Activated CD8-positive, alpha-beta memory T cell treated with anti-CD3 and anti-CD28 coated beads, Interleukin-2, amount 50 U/mL, for 24 hours (primary cell): Measurements from ENCODE around the gene C2CD2.

Experiments used
- DNase-seq: peaks from one replicate; pipeline ENCODE4 v3.0.0-alpha.2; 2020; ENCODE audit errors: extremely low read depth

The C2CD2 gene

DNA sequence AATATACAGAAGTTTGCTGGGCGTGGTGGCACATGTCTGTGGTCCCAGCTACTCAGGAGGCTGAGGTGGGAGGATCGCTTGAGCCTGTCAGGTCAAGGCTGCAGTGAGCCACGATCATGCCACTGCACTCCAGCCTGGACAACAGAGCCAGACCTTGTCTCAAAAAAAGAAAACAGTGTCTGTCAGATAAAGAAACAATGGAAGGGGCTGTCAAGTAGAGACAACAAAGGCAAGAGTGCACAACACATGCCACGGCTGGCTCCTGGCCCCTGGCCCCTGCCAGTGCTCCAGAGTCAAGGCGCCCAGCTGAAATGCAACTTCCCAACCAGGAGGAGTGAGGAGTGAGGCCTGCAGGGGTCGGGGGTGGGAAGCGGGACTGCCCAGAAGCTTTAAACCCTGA, 107.3 kb downstream of the C2CD2 start:
- no peak for DNase-seq

- no peak for DNase-seq
Measured at GRCh38 chr21:41846033-41846317, 107.8 kb downstream of the C2CD2 start.

DNA sequence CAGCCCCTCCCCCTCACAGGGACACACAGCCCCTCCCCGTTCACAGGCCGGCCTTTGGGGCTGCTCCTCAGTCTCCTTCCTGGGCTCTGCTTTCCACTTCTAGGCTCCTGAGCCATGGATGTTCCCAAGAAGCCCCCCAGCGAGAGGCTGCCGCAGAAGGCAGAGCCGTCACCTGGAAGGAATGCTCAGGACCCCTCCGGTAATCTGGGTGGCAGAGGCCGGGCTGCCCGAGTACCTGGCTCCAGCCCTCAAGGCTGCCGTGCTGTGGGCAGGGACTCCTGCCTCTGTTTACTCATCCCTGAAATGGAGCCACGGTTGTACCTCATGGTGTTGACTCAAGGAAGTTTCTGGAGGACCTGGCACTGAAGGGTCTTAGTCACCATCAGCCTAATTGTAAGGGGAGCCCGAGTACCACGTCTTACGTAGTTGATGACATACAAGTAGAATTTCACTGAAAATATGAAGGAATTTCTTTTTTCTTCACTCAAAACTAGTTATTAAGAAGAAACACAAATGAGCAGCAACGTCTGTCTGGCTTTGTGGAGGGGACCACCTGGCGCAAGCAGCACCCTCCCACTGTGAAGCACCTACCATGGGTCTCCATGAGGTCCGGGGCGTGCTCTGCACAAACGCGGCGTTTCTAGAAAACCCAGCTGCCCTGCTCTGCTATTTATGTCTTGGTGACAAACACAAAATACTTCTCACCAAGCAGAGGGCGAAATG, 108.3 kb downstream of the C2CD2 start:
- no peak for DNase-seq

DNA sequence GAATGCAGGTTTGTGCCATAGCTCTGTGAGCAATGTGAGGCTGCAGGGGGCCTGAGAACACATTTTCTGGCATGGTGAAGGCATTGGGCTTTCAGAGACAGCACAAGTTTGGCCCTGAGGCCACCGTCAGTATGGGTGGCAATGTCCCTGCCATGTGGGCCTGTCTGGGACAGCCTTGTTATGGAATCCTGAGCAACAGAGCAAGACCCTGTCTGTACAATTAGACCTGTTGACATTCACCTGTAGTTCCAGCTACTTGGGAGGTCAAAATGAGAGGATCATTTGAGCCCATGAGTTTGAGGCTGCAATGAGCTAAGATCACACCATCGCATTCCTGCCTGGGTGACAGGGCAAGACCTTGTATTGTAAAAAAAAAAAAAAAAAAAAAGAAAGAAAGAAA, 110.2 kb downstream of the C2CD2 start:
- DNase-seq = no peak

DNA sequence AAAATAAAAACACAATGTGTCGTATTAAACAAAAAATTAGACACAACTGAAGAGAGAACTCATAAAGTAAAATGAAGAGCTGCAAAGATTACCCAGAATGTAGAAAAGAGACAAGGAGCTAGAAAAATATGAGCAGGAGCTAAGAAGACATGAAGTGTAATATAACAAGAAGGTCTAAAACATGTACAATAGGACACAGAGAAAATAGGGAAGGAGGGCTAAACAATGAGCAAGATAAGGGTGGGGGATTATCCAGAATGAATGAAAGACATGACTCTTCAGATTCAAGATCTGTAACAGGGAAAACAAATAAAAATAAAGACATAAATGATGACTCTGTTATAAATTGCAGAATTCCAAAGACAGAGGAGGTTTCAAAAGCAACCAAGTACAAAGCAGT, 112.9 kb downstream of the C2CD2 start:
- no peak for DNase-seq

DNA sequence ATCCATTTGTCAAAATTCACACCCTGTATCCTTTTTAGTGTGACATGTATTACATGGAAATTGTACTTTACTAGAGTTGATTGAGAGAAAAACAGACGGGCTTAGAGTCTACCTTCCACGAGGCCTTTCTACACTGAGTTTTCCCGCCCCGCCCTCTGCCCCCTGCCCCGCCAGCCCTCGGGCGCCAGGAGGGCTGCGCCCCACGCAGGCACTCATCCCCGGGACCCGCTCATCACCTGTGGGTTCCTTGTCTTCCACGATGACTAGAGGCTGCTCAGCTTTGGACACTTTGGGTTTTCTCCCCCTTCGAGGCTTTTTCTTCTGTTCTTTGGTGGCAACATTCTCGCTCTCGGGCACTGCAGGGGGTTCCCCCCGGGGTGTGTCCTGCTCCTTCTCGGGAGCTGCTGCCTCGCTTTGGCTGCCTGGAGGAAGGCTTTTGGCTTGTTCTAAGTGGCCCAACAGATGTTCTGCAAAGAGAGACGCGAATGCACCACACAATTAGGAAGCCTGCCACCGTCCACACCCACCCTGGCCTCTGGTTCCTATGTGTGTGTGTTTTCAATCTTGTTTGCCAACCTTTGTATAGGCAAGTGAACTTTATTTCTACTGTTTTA, 114.3 kb downstream of the C2CD2 start:
- DNase-seq = no peak

GRCh38 chr21:41837756-41838297, 116.0 kb downstream of the C2CD2 start:
- no peak for DNase-seq

DNA sequence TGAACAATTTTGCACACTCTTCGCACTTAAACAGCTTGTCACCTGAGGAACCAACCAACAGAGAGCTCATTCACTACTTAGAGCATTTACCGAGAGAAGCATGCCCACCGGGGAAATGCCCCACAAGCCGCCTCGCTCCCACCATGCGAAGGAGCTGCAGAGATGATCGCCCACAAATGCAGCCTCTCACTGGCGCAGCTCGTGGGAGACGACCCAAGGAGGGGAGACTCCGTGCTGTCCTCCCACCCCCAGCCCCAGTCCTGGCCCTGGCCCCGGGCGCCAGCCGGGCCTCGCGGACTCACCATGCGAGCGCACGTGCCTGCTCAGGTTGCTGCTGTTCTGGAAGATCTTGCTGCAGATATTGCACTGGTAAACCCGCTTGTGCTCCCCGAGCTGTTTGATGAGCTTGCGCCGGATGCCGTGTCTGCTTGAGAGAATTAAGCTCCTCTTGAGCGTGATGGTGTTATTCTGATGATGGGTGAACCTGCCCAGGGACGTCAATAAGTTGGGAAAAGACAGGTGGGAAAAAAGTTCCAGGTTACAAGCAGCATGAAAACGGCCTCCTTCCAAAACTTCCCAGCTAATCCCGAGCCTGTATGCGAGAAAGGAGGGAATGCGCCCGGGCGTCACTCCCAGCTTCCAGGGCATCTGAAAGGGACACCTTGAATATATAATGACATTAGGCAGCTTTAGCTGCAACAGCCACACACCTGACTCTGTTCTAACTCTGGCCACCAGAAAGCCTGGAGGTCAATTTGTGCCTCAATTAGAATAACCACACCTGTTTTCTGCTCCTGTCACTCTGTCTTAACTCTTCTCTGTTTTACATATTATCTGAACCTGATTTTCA, 117.4 kb downstream of the C2CD2 start:
- DNase-seq = no peak

GRCh38 chr21:41835711-41836154, 118.1 kb downstream of the C2CD2 start:
- no peak for DNase-seq
